Adipose tissue (tissue), 3 donors: ENCODE results near the gene LGALS7B. TPM values are rescaled to one million over a fixed set of nuclear protein-coding genes. Genes with fewer than 3 reads are reported as not detected.
"Not testable (repeated sequence)": the region's sequence is repeated elsewhere in the genome, so short reads cannot be mapped to it uniquely, and the experiment has no call there.

ENCODE experiments used
- H3K27ac ChIP-seq: one replicate; pipeline ENCODE4 v1.5.1; 2013; ENCODE audit warnings: low read depth, low read length
- WGBS, 3 donors: extraction: QIAGEN DNeasy Blood & Tissue Kit; methylation state at CpG; one replicate each; pipeline ENCODE4 v1.1.7; 2013; 5-methylcytosine and 5-hydroxymethylcytosine counted together
- polyA plus RNA-seq, 3 donors: library from polyadenylated mRNA; stranded (reverse); fragments of 200-250 nt; gene quantifications; one replicate each; pipeline ENCODE4 v1.2.3, GENCODE V29; 2013
- donor health status: healthy with polysubstance abuse.
- donor health status: Bipolar disorder and iron deficiency.
- donor health status: healthy.

The LGALS7B gene
- polyA plus RNA-seq, result 1 to 10 TPM; 1.2 to 5.1 (median 3.0) TPM

DNA sequence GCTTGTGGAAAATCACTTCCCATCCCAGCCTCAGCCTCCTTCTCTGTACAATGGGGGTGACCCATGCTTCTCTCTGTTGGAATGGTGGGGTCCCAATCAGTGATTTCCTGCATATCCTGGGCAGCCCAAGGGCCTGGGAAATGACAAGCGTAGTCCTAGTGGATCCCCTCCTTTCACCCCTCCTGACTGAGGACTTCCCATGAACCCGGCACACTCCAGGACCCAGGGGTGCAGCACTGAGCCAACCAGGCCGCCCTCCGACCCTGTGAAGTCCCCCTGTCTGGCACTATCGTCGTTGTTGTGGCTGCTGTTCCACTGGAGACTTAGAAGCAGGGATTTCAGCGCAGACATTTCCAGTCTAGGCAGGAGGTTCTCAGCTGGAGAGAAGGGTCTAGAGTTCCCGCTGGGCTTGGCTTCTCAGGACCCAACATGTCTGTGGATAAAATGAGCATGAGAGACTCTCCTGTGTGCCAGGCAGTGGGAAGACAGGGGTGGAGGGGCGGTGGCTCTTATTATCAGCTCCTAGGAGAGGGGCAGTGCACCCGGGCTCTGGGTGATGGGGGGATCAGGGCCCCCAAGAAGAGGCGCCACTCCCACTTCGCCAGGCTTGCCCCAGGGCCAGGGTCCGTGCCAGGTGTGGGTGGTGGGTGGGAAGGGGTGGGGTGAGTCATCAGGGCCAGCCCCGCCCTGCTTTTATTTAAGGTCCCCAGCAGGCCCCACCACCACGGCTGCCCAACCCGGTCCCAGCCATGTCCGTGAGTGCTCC lies at the start of gene LGALS7B:
LGALS7B (plus strand) TSS at position 723 of the 766 bp plus-strand sequence; CDS start at position 750, 27 bp downstream.
- no peak within 1 kb of the TSS for H3K27ac ChIP-seq
- 78 to 79% (median 78%) methylated on average over 10 to 13 of the region's 17 CpGs for WGBS, 3 donors

DNA sequence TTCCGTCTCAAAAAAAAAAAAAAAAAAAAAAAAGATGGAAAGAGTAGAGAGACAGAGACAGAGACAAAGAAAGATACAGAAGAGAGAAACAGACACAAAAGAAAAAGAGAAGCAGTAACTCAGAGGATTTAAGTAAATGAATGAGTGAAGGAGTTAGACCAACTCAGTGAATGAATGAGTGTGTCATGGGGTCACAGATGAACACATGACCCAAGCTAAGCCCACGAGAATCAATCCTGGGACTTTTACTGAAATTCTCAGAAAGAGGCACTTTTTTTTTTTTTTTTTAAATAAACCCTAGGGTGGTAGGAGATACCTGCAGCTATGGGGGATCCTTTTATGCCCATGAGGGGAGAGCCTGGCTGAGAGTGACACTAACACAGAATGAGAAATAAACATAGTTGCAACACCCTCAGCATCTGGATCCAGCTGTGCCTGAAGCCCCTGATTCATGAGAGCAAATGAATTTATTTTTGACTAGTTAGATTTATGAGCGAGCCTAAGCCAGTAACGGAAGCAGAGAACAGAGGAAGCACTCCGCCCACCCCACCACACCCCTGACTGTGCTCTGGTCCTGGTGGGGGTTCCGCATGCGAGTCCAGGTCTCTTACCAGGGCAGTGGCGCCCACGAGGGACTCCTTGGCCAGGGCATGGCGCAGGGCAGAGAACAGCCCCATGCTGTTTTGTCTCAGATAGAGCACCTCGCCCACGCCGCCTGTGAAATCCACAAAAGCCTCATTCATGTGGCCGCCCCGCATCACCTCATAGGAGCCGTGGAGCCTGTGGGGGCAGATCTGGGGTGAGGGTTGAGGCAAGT lies 49.4 kb upstream of the LGALS7B start:
- 76 to 87% (median 82%) methylated on average over 16 of the region's 16 CpGs for WGBS, 3 donors
- H3K27ac ChIP-seq, result no peak overlapping the region

- no peak overlapping the region for H3K27ac ChIP-seq
- 88 to 92% (median 88%) methylated on average over 9 of the region's 9 CpGs for WGBS, 3 donors
Observed at GRCh38 chr19:38740257-38740592, 48.8 kb upstream of the LGALS7B start.

DNA sequence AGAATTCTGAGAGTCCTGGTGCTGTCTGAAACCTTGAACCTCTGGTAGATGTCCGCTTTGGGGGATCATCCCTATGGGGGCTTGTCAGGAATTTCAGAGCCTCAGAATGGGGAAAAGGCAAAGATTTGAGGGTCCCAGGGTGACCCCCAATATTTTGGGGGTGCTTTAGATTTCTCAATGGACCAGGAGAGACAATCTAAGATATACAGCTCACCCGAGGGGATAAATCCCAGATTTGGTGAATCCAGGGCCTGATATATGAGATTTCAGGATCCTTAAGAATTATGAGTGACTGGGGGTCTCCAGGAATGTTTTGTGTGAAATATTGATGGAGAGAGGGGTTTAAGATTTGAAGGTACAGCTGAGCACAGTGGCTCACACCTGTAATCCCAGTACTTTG lies 48.1 kb upstream of the LGALS7B start:
- WGBS, 3 donors, result 84 to 99% (median 97%) methylated on average over 2 of the region's 2 CpGs
- no peak overlapping the region for H3K27ac ChIP-seq

GRCh38 chr19:38741670-38742069 lies 47.3 kb upstream of the LGALS7B start:
- WGBS, 3 donors, result 91 to 95% (median 93%) methylated on average over 15 of the region's 15 CpGs
- H3K27ac ChIP-seq, result no peak overlapping the region

DNA sequence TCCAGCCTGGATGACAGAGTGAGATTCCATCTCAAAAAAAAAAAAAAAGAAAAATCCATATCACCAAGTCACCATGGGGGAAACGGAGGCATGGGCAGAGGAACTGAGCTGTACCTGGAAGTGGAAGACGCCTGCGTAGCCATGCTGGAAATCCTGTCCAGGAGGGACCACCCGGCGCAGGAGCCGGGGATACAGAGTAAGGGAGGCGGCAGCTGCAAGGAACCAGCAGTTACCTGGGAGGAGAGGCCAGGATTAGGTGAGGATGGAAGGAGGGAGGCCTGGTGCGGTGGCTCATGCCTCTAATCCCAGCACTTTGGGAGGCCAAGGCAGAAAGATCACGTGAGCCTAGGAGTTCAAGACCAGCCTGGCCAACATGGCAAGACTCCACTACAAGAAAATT lies 46.7 kb upstream of the LGALS7B start:
- H3K27ac ChIP-seq, result no peak overlapping the region
- 92 to 95% (median 95%) methylated on average over 9 of the region's 9 CpGs for WGBS, 3 donors

- no peak overlapping the region for H3K27ac ChIP-seq
- 91 to 100% (median 91%) methylated on average over 5 to 6 of the region's 6 CpGs for WGBS, 3 donors
Observed at GRCh38 chr19:38742906-38743305, 46.1 kb upstream of the LGALS7B start.

DNA sequence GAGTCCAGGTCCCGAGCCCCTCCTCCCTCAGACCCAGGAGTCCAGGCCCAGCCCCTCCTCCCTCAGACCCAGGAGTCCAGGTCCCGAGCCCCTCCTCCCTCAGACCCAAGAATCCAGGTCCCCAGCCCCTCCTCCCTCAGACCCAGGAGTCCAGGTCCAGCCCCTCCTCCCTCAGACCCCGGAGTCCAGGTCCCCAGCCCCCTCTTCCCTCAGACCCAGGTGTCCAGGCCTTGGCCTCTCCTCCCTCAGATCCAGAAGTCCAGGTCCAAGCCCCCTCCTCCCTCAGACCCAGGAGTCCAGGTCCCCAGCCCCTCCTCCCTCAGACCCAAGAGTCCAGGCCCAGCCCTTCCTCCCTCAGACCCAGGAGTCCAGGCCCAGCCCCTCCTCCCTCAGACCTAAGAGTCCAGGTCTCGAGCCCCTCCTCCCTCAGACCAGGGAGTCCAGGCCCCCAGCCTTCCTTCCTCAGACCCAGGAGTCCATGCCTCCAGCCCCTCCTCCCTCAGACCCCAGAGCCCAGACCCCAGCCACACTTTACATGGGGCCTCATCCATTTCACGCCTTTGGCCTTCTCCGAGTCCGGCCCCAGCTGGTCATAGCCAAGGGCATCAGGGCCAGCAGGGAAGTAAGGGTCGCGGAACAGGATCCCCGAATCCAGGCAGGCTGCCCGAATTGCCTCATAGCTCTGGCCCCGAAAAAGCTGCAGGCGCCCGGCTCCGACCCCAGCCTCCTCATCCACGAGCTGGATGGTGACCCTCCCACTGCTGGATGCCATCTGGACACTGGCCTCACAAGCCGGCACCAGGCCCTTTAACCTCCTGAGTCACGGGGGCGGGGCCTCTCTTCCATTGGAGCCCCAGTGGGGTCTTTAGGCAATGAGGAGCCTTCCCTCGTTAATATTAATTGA lies 45.4 kb upstream of the LGALS7B start:
- no peak overlapping the region for H3K27ac ChIP-seq
- 73 to 90% (median 75%) methylated on average over 18 to 19 of the region's 20 CpGs for WGBS, 3 donors

- 83 to 92% (median 84%) methylated on average over 10 of the region's 10 CpGs for WGBS, 3 donors
Observed at GRCh38 chr19:38744298-38744681, 44.7 kb upstream of the LGALS7B start, which contains the start of gene CAPN12. CAPN12 (minus strand) TSS chr19:38744474; CDS start chr19:38744165, 309 bp downstream.

DNA sequence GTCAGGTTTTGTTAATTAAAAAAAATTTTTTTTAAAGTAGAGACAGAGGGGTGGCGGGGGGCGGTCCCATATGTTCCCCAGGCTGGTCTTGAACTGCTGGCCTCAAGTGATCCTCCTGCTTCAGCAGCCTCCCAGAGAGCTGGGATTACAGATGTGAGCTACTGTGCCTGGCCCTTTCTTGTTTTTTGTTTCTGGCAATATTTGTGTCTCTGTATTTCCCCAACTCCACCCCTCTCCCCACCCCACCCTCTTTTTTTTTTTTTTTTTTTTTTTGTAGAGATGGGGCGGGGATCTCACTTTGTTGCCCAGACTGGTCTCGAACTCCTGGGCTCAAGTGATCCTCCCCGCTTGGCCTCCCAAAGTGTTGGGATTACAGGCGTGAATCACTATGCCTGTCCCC lies 44.1 kb upstream of the LGALS7B start:
- 80 to 88% (median 87%) methylated on average over 6 of the region's 6 CpGs for WGBS, 3 donors
- no peak overlapping the region for H3K27ac ChIP-seq

More at GRCh38 chr19:38744298-38744681, 44.7 kb upstream of the LGALS7B start, which contains the start of gene CAPN12:
- H3K27ac ChIP-seq, result no peak within 1 kb of the TSS

GRCh38 chr19:38745316-38745715 lies 43.7 kb upstream of the LGALS7B start:
- 78 to 92% (median 87%) methylated on average over 7 of the region's 7 CpGs for WGBS, 3 donors
- no peak overlapping the region for H3K27ac ChIP-seq

DNA sequence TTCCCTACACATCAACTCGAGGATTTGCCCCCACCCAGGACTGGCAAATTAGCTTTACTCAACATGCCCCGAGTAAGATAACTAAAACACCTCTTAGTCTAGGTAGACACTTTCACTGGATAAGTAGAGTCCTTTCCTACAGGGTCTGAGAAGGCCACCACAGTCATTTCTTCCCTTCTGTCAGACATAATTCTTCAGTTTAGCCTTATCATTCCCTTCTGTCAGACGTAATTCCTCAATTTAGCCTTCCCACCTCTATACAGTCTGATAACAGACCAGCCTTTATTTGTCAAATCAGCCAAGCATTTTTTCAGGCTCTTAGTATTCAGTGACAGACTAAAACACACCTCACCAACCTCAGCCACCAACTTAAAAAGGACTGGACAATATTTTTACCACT lies 35.2 kb upstream of the LGALS7B start:
- H3K27ac ChIP-seq, result not testable (repeated sequence)
- WGBS, 3 donors, result 51 to 88% (median 84%) methylated on average over 3 of the region's 3 CpGs

GRCh38 chr19:38754196-38754595 lies 34.8 kb upstream of the LGALS7B start:
- WGBS, 3 donors, result 27 to 90% (median 89%) methylated on average over 1 to 2 of the region's 2 CpGs
- not testable (repeated sequence) for H3K27ac ChIP-seq

GRCh38 chr19:38759590-38760003 lies 29.4 kb upstream of the LGALS7B start:
- WGBS, 3 donors, result 43 to 49% (median 46%) methylated on average over 10 of the region's 10 CpGs
- H3K27ac ChIP-seq, result no peak overlapping the region

- not testable (repeated sequence) for H3K27ac ChIP-seq
- WGBS, 3 donors, result 74 to 84% (median 83%) methylated on average over 6 of the region's 6 CpGs
Observed at GRCh38 chr19:38760805-38761517, 28.0 kb upstream of the LGALS7B start.

- WGBS, 3 donors, result 95 to 96% (median 95%) methylated on average over 9 of the region's 9 CpGs
- H3K27ac ChIP-seq, result not testable (repeated sequence)
Observed at GRCh38 chr19:38761884-38762389, 27.1 kb upstream of the LGALS7B start.

DNA sequence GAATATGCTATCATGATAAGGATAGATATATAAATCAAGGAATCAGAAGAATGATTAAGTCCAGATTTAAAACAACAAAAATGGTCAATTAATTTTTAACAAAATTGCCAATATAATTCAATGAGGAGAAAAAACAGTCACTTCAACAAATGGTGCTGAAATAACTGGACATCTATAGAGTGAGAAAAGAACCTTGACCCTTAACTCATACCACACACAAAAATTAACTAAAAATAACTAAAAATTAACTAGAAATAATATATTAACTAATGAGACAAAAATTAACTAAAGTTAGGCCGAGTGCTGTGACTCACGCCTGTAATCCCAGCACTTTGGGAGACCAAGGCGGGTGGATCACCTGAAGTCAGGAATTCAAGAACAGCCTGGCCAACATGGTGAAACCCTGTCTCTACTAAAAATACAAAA lies 25.2 kb upstream of the LGALS7B start:
- WGBS, 3 donors, result 66 to 98% (median 97%) methylated on average over 3 of the region's 3 CpGs

GRCh38 chr19:38765214-38765613 lies 23.8 kb upstream of the LGALS7B start:
- no peak overlapping the region for H3K27ac ChIP-seq
- 96 to 100% (median 99%) methylated on average over 2 of the region's 2 CpGs for WGBS, 3 donors

More for the DNA sequence above, 25.2 kb upstream of the LGALS7B start:
- H3K27ac ChIP-seq, result no peak overlapping the region
